HCT116 (cell line): ENCODE results near the gene MAPK1.

ENCODE experiments used
- EZH2 ChIP-seq: fragments of 200-600 bp; sonication (generic); IDR thresholded peaks from 2 replicates; pipeline ENCODE4 v1.6.1; 2017; ENCODE audit warnings: antibody characterized with exemption, mixed run types
- POLR2A ChIP-seq: IDR thresholded peaks from 2 replicates; pipeline ENCODE4 v1.7.0; 2011; ENCODE audit warnings: borderline replicate concordance; ENCODE audit not compliant: insufficient read depth, insufficient read length; ENCODE audit errors: extremely low read depth
- POLR2AphosphoS5 ChIP-seq: IDR thresholded peaks from 2 replicates; pipeline ENCODE4 v1.6.1; 2011; ENCODE audit warnings: mild to moderate bottlenecking, low read depth, low read length, moderate library complexity
- TF ChIP-seq, protein P1 (sequence below), 3 experiments: fragments of 200-600 bp in 1 of 3; sonication (generic) in 1 of 3; IDR thresholded peaks in 2 of 3; conservative IDR thresholded peaks in 1 of 3; 2 replicates each; pipeline ENCODE4 v1.5.1; 2012 to 2017; ENCODE audit warnings: low read depth in 2 of 3, low read length in 2 of 3, antibody characterized with exemption in 1 of 3, borderline replicate concordance in 1 of 3, control low read depth in 1 of 3, mild to moderate bottlenecking in 1 of 3, mixed read lengths in 1 of 3, mixed run types in 1 of 3, moderate library complexity in 1 of 3; ENCODE audit not compliant: insufficient read depth in 1 of 3
- TF ChIP-seq, protein P2 (sequence below): IDR thresholded peaks from 2 replicates; pipeline ENCODE4 v1.6.1; 2012

DNA sequence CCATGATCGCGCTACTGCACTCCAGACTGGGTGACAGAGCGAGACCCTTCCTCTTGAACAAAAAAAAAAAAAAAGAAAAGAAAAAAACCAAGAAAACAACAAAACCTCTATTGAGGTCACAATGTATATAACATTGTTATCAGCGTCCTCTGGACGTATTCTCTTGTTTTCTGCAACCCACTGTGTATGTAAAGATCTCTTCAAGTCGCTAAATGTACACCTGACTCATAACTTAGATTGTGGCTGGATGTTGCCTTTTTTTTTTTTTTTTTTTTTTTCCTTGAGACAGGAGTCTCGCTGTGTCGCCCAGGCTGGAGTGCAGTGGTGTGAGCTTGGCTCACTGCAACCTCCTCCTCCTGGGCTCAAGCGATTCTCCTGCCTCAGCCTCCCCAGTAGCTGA, 130.5 kb downstream of the MAPK1 start:
- no peak for TF ChIP-seq POLR2A
- no peak for TF ChIP-seq EZH2
- TF ChIP-seq, protein P1, sequence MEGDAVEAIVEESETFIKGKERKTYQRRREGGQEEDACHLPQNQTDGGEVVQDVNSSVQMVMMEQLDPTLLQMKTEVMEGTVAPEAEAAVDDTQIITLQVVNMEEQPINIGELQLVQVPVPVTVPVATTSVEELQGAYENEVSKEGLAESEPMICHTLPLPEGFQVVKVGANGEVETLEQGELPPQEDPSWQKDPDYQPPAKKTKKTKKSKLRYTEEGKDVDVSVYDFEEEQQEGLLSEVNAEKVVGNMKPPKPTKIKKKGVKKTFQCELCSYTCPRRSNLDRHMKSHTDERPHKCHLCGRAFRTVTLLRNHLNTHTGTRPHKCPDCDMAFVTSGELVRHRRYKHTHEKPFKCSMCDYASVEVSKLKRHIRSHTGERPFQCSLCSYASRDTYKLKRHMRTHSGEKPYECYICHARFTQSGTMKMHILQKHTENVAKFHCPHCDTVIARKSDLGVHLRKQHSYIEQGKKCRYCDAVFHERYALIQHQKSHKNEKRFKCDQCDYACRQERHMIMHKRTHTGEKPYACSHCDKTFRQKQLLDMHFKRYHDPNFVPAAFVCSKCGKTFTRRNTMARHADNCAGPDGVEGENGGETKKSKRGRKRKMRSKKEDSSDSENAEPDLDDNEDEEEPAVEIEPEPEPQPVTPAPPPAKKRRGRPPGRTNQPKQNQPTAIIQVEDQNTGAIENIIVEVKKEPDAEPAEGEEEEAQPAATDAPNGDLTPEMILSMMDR (IDR thresholded peaks at IDR 0.05 in 2 of 3, conservative IDR thresholded peaks at IDR 0.05 in 1 of 3; ENCODE audit: borderline replicate concordance in 1 of 3, insufficient read depth in 1 of 3, low read depth in 2 of 3, low read length in 2 of 3), result no peak
- TF ChIP-seq POLR2AphosphoS5, result no peak
- TF ChIP-seq, protein P2, sequence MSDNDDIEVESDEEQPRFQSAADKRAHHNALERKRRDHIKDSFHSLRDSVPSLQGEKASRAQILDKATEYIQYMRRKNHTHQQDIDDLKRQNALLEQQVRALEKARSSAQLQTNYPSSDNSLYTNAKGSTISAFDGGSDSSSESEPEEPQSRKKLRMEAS, result no peak
